Osteoblast (primary cell): ENCODE measurements around the gene PHACTR2. TPM values are rescaled to one million over a fixed set of nuclear protein-coding genes. Genes with fewer than 3 reads are reported as not detected.
"Not testable (repeated sequence)": the region's sequence is repeated elsewhere in the genome, so short reads cannot be mapped to it uniquely, and the experiment has no call there.

Experiments
- DNase-seq: peaks from one replicate; pipeline ENCODE4 v3.0.0; 2011; ENCODE audit warnings: low spot score, mixed read lengths; ENCODE audit not compliant: insufficient read length; ENCODE audit errors: missing footprints
- H2AFZ ChIP-seq: 2 replicates; pipeline ENCODE4 v1.6.0; 2011; ENCODE audit warnings: mild to moderate bottlenecking, low read length
- H3K27ac ChIP-seq: 2 replicates; pipeline ENCODE4 v1.5.1; 2011; ENCODE audit warnings: mild to moderate bottlenecking, low read depth, low read length, moderate library complexity
- H3K27me3 ChIP-seq: 2 replicates; pipeline ENCODE4 v1.6.0; 2012; ENCODE audit warnings: mild to moderate bottlenecking, control low read depth, inconsistent platforms, low read length, moderate library complexity; ENCODE audit not compliant: insufficient read depth
- H3K36me3 ChIP-seq: 2 replicates; pipeline ENCODE4 v1.5.1; 2011; ENCODE audit warnings: mild to moderate bottlenecking, low read length, control low read depth, moderate library complexity; ENCODE audit not compliant: insufficient read depth
- H3K4me1 ChIP-seq: 2 replicates; pipeline ENCODE4 v1.5.1; 2011; ENCODE audit warnings: mild to moderate bottlenecking, low read length, control low read depth, moderate library complexity; ENCODE audit not compliant: insufficient read depth
- H3K4me2 ChIP-seq: 2 replicates; pipeline ENCODE4 v1.6.0; 2011; ENCODE audit warnings: mild to moderate bottlenecking, low read length; ENCODE audit not compliant: insufficient read depth
- H3K4me3 ChIP-seq: fragments of 200-600 bp; sonication (generic); 3 replicates; pipeline ENCODE4 v1.5.1; 2012; ENCODE audit warnings: mild to moderate bottlenecking, low read length, inconsistent platforms; ENCODE audit not compliant: insufficient read depth
- H3K79me2 ChIP-seq: 2 replicates; pipeline ENCODE4 v1.6.0; 2012; ENCODE audit warnings: mild to moderate bottlenecking, low read length, control low read depth, inconsistent platforms; ENCODE audit not compliant: insufficient read depth
- H3K9me3 ChIP-seq: 2 replicates; pipeline ENCODE4 v1.5.1; 2011; ENCODE audit warnings: low read depth, low read length, control low read depth
- H4K20me1 ChIP-seq: 2 replicates; pipeline ENCODE4 v1.6.0; 2012; ENCODE audit warnings: mild to moderate bottlenecking, low read length, control low read depth; ENCODE audit not compliant: insufficient read depth
- total RNA-seq: library from RNA; depleted of rRNA; stranded (reverse); fragments of >200 nt; gene quantifications from 2 replicates; pipeline ENCODE4 v1.2.3, GENCODE V29; 2012
- TF ChIP-seq, protein P1 (sequence below): IDR thresholded peaks from 2 replicates; pipeline ENCODE4 v1.5.1; 2011; ENCODE audit warnings: mild to moderate bottlenecking, low read depth, low read length, moderate library complexity; ENCODE audit errors: extremely low read depth

PHACTR2 gene
- total RNA-seq, 1 donor, result 71.7 TPM

GRCh38 chr6:143844006-143844405, 166.2 kb downstream of the PHACTR2 start:
- H3K27me3 ChIP-seq, result no peaks in the 10 kb centered on the region
- peak overlapping the region; percentile 90 for H3K4me3 ChIP-seq
- peak overlapping the region; percentile 96 for H3K27ac ChIP-seq
- peaks cover 46% of the 10 kb centered on the region for H3K36me3 ChIP-seq
- H4K20me1 ChIP-seq, result no peaks in the 10 kb centered on the region
- H2AFZ ChIP-seq, result no peak overlapping the region
- no peaks in the 10 kb centered on the region for H3K9me3 ChIP-seq
- peaks cover 10% of the 10 kb centered on the region for H3K4me1 ChIP-seq
- TF ChIP-seq, protein P1, sequence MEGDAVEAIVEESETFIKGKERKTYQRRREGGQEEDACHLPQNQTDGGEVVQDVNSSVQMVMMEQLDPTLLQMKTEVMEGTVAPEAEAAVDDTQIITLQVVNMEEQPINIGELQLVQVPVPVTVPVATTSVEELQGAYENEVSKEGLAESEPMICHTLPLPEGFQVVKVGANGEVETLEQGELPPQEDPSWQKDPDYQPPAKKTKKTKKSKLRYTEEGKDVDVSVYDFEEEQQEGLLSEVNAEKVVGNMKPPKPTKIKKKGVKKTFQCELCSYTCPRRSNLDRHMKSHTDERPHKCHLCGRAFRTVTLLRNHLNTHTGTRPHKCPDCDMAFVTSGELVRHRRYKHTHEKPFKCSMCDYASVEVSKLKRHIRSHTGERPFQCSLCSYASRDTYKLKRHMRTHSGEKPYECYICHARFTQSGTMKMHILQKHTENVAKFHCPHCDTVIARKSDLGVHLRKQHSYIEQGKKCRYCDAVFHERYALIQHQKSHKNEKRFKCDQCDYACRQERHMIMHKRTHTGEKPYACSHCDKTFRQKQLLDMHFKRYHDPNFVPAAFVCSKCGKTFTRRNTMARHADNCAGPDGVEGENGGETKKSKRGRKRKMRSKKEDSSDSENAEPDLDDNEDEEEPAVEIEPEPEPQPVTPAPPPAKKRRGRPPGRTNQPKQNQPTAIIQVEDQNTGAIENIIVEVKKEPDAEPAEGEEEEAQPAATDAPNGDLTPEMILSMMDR, result no peak
- H3K79me2 ChIP-seq, result peaks cover 50% of the 10 kb centered on the region
- peak overlapping the region; percentile 96 for H3K4me2 ChIP-seq
- DNase-seq, result no peak

GRCh38 chr6:143845033-143845432, 167.3 kb downstream of the PHACTR2 start:
- no peak for DNase-seq

DNA sequence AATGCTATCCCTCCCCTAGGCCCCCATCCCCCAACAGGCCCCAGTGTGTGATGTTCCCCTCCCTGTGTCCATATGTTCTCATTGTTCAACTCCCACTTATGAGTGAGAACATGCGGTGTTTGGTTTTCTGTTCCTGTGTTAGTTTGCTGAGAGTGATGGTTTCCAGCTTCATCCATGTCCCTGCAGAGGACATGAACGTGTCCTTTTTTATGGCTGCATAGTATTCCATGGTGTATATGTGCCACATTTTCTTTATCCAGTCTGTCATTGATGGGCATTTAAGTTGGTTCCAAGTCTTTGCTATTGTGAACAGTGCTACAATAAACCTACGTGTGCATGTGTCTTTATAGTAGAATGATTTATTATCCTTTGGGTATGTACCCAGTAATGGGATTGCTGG, 173.9 kb downstream of the PHACTR2 start:
- not testable (repeated sequence) for DNase-seq, H3K4me1 ChIP-seq, H3K9me3 ChIP-seq, H4K20me1 ChIP-seq, H2AFZ ChIP-seq, H3K4me3 ChIP-seq, H3K27me3 ChIP-seq, H3K4me2 ChIP-seq, H3K27ac ChIP-seq
- H3K79me2 ChIP-seq, result peaks cover 51% of the 10 kb centered on the region
- peaks cover 65% of the 10 kb centered on the region for H3K36me3 ChIP-seq

More at GRCh38 chr6:143845033-143845432, 167.3 kb downstream of the PHACTR2 start:
- Histone ChIP-seq H3K36me3 (peaks cover 57% of the 10 kb centered on the region), H4K20me1 (no peaks in the 10 kb centered on the region), H3K27me3 (no peaks in the 10 kb centered on the region), H3K4me3 (no peak overlapping the region), H3K9me3 (no peaks in the 10 kb centered on the region), H2AFZ (no peak overlapping the region), H3K79me2 (peaks cover 60% of the 10 kb centered on the region), H3K4me1 (peaks cover 10% of the 10 kb centered on the region), H3K4me2 (no peak overlapping the region), H3K27ac (peak overlapping the region; percentile 96)
- TF ChIP-seq, protein P1, result no peak

DNA sequence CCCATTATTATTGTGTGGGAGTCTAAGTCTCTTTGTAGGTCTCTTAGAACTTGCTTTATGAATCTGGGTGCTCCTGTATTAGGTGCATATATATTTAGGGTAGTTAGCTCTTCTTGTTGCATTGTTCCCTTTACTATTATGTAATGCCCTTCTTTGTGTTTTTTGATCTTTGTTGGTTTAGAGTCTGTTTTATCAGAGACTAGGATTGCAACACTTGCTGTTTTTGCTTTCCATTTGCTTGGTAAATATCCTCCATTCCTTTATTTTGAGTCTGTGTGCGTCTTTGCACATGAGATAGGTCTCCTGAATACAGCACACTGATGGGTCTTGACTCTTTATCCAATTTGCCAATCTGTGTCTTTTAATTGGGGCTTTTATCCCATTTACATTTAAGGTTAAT, 177.3 kb downstream of the PHACTR2 start:
- not testable (repeated sequence) for H3K9me3 ChIP-seq, H3K4me1 ChIP-seq, H3K4me3 ChIP-seq, H2AFZ ChIP-seq, H3K27ac ChIP-seq, DNase-seq, H3K27me3 ChIP-seq, H4K20me1 ChIP-seq, H3K4me2 ChIP-seq
- H3K36me3 ChIP-seq, result peaks cover 65% of the 10 kb centered on the region
- peaks cover 27% of the 10 kb centered on the region for H3K79me2 ChIP-seq

DNA sequence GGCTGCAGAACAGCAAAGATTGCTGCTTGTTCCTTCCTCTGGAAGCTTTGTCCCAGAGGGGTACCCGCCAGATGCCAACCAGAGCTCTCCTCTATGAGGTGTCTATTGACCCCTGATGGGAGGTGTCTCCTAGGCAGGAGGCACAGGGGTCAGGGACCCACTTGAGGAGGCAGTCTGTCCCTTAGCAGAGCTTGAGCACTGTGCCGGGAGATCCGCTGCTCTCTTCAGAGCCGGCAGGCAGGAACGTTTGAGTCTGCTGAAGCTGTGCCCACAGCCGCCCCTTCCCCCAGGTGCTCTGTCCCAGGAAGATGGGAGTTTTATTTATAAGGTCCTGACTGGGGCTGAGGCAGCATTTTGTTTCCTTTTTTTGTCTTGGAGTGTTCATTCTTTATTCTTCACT, 179.0 kb downstream of the PHACTR2 start:
- H3K4me3 ChIP-seq, H3K4me2 ChIP-seq, H2AFZ ChIP-seq, H3K27ac ChIP-seq, H3K27me3 ChIP-seq, H3K4me1 ChIP-seq, DNase-seq, H4K20me1 ChIP-seq, H3K9me3 ChIP-seq: not testable (repeated sequence)
- Histone ChIP-seq H3K36me3 (peaks cover 67% of the 10 kb centered on the region), H3K79me2 (peaks cover 14% of the 10 kb centered on the region)
